H1 (cell line): Measurements from ENCODE around the gene DTWD1. TPM values are rescaled to one million over a fixed set of nuclear protein-coding genes. Genes with fewer than 3 reads are reported as not detected.
A peak's percentile ranks its signal among the peaks of the same experiment; 100 is the strongest.

Source experiments
- CTCF ChIA-PET: fragments of 300-600 bp; sonication (Branson Sonifier 250); formaldehyde crosslinking; loops from one replicate; lab custom pipeline; 2021; ENCODE audit not compliant: partially characterized antibody; lab: Charles Lee
- POLR2A ChIA-PET: fragments of 300-600 bp; sonication (Branson Sonifier 250); formaldehyde crosslinking; loops from one replicate; lab custom pipeline; 2021; ENCODE audit warnings: inconsistent platforms; ENCODE audit not compliant: partially characterized antibody; lab: Charles Lee
- DNase-seq, 2 experiments: peaks; one replicate each; pipeline versions ENCODE4 v3.0.0 to v3.0.0-alpha.2; 2010 to 2022; ENCODE audit warnings: low spot score in 2 of 2, low read depth in 1 of 2, mixed read lengths in 1 of 2
- FAIRE-seq: peaks from 2 replicates; lab custom pipeline; 2011; peaks lifted over from hg19 to GRCh38; lab: Jason Lieb, UNC
- H2AFZ ChIP-seq: 2 replicates; pipeline ENCODE4 v1.8.1; 2012; ENCODE audit warnings: low read length, inconsistent platforms
- H2AK5ac ChIP-seq: 2 replicates; pipeline ENCODE4 v1.6.1; 2013; ENCODE audit warnings: low read depth, low read length
- H2BK120ac ChIP-seq: replicated peaks from 2 replicates; pipeline ENCODE3; 2013; ENCODE audit warnings: low read depth, low read length, inconsistent platforms
- H2BK12ac ChIP-seq: 2 replicates; pipeline ENCODE4 v1.6.1; 2013; ENCODE audit warnings: low read depth, low read length
- H2BK15ac ChIP-seq: 2 replicates; pipeline ENCODE4 v1.6.1; 2013; ENCODE audit warnings: low read length
- H2BK20ac ChIP-seq: 2 replicates; pipeline ENCODE4 v1.6.1; 2013; ENCODE audit warnings: low read length
- H2BK5ac ChIP-seq: 2 replicates; pipeline ENCODE4 v1.6.1; 2013; ENCODE audit warnings: low read depth, low read length
- H3K14ac ChIP-seq: 2 replicates; pipeline ENCODE4 v1.6.1; 2013; ENCODE audit warnings: inconsistent platforms; ENCODE audit not compliant: insufficient read length
- H3K18ac ChIP-seq: 2 replicates; pipeline ENCODE4 v1.6.1; 2013; ENCODE audit warnings: low read length; ENCODE audit errors: extremely low read depth
- H3K23ac ChIP-seq: 2 replicates; pipeline ENCODE4 v1.6.1; 2013; ENCODE audit warnings: inconsistent platforms; ENCODE audit not compliant: insufficient read length
- H3K23me2 ChIP-seq: 2 replicates; pipeline ENCODE4 v1.6.1; 2013; ENCODE audit warnings: low read depth, low read length
- H3K27ac ChIP-seq: 2 replicates; pipeline ENCODE4 v1.6.1; 2011; ENCODE audit warnings: low read depth, low read length, inconsistent platforms
- H3K27me3 ChIP-seq, 4 experiments: replicated peaks in 1 of 4; 1 replicate in 1 of 4; 2 replicates in 3 of 4; pipeline versions ENCODE4 v1.6.1 to v1.8.1; 2011 to 2013; ENCODE audit warnings: low read length in 3 of 4, mild to moderate bottlenecking in 3 of 4, inconsistent platforms in 2 of 4, mixed read lengths in 2 of 4, moderate library complexity in 1 of 4; ENCODE audit not compliant: control insufficient read depth in 3 of 4, insufficient read depth in 3 of 4; ENCODE audit errors: extremely low read depth in 1 of 4
- H3K36me3 ChIP-seq, 4 experiments: 2 replicates each; pipeline versions ENCODE4 v1.6.1 to v1.8.1; 2011 to 2013; ENCODE audit warnings: mild to moderate bottlenecking in 4 of 4, low read length in 3 of 4, moderate library complexity in 2 of 4, control low read depth in 1 of 4, inconsistent platforms in 1 of 4; ENCODE audit not compliant: insufficient read depth in 4 of 4, control insufficient read depth in 2 of 4
- H3K4ac ChIP-seq: replicated peaks from 2 replicates; pipeline ENCODE3; 2013; ENCODE audit warnings: low read length, low read depth, mixed read lengths, inconsistent platforms; ENCODE audit not compliant: insufficient read length
- H3K4me1 ChIP-seq, 4 experiments: replicated peaks in 1 of 4; 1 replicate in 1 of 4; 2 replicates in 3 of 4; pipeline versions ENCODE4 v1.6.1 to v1.8.1; 2011 to 2013; ENCODE audit warnings: low read length in 3 of 4, inconsistent platforms in 2 of 4, mixed read lengths in 1 of 4; ENCODE audit not compliant: insufficient read depth in 4 of 4, control insufficient read depth in 3 of 4
- H3K4me2 ChIP-seq, 2 experiments: 2 replicates each; pipeline versions ENCODE4 v1.6.1 to v1.8.1; 2011 to 2013; ENCODE audit warnings: low read depth in 2 of 2, low read length in 2 of 2, control low read depth in 1 of 2, inconsistent platforms in 1 of 2, mild to moderate bottlenecking in 1 of 2; ENCODE audit not compliant: insufficient read depth in 1 of 2
- H3K4me3 ChIP-seq, 4 experiments: fragments of 200-600, 300-600 bp in 1 of 4; sonication (generic), shearing (Covaris generic), sonication (Bioruptor Twin) in 1 of 4; 2 replicates each; pipeline versions ENCODE4 v1.5.1 to v1.8.1; 2011 to 2016; ENCODE audit warnings: low read length in 4 of 4, low read depth in 3 of 4, control low read depth in 2 of 4, inconsistent platforms in 2 of 4, mild to moderate bottlenecking in 2 of 4, mixed read lengths in 1 of 4, moderate library complexity in 1 of 4; ENCODE audit not compliant: insufficient read depth in 2 of 4; ENCODE audit errors: extremely low read depth in 1 of 4
- H3K56ac ChIP-seq: replicated peaks from 2 replicates; pipeline ENCODE3; 2013; ENCODE audit warnings: low read depth, mild to moderate bottlenecking, mixed read lengths, low read length, inconsistent platforms; ENCODE audit not compliant: insufficient read length
- H3K79me1 ChIP-seq: 2 replicates; pipeline ENCODE4 v1.6.1; 2013; ENCODE audit warnings: low read depth, low read length, control low read depth
- H3K79me2 ChIP-seq, 2 experiments: 2 replicates each; pipeline versions ENCODE4 v1.6.1 to v1.8.1; 2012 to 2013; ENCODE audit warnings: low read length in 2 of 2, mild to moderate bottlenecking in 2 of 2, inconsistent platforms in 1 of 2; ENCODE audit not compliant: insufficient read depth in 2 of 2, control insufficient read depth in 1 of 2
- H3K9ac ChIP-seq, 4 experiments: replicated peaks in 1 of 4; 1 replicate in 1 of 4; 2 replicates in 3 of 4; pipeline versions ENCODE4 v1.6.1 to v1.8.1; 2011 to 2013; ENCODE audit warnings: low read depth in 3 of 4, low read length in 3 of 4, control low read depth in 2 of 4, mild to moderate bottlenecking in 2 of 4, moderate library complexity in 2 of 4, inconsistent platforms in 1 of 4; ENCODE audit errors: extremely low read depth in 1 of 4
- H3K9me3 ChIP-seq, 2 experiments: 2 replicates each; pipeline versions ENCODE4 v1.6.1 to v1.8.1; 2012 to 2013; ENCODE audit warnings: mild to moderate bottlenecking in 2 of 2, moderate library complexity in 2 of 2, control low read depth in 1 of 2, inconsistent platforms in 1 of 2, low read depth in 1 of 2, low read length in 1 of 2, mixed read lengths in 1 of 2; ENCODE audit not compliant: insufficient read depth in 2 of 2
- H4K20me1 ChIP-seq, 2 experiments: replicated peaks in 1 of 2; 2 replicates each; pipeline versions ENCODE3 to v1.8.1; 2011 to 2013; ENCODE audit warnings: inconsistent platforms in 2 of 2, low read length in 2 of 2, mild to moderate bottlenecking in 1 of 2; ENCODE audit not compliant: insufficient read depth in 2 of 2, control insufficient read depth in 1 of 2
- H4K5ac ChIP-seq: 2 replicates; pipeline ENCODE4 v1.6.1; 2013; ENCODE audit warnings: low read length, low read depth, mixed read lengths, inconsistent platforms; ENCODE audit not compliant: insufficient read length
- H4K8ac ChIP-seq: 2 replicates; pipeline ENCODE4 v1.8.0; 2013; ENCODE audit warnings: mild to moderate bottlenecking, moderate library complexity, low read length, inconsistent platforms; ENCODE audit not compliant: insufficient read depth; ENCODE audit errors: extremely low read depth
- H4K91ac ChIP-seq: replicated peaks from 2 replicates; pipeline ENCODE3; 2013; ENCODE audit warnings: low read length, mixed read lengths, inconsistent platforms; ENCODE audit not compliant: insufficient read length
- HDAC2 ChIP-seq, 2 experiments: fragments of 300-600 bp in 1 of 2; sonication (generic) in 1 of 2; IDR thresholded peaks; 2 replicates each; pipeline ENCODE4 v1.6.1; 2011 to 2012; ENCODE audit warnings: low read depth in 2 of 2, low read length in 2 of 2, mild to moderate bottlenecking in 2 of 2, moderate library complexity in 2 of 2, borderline replicate concordance in 1 of 2, inconsistent platforms in 1 of 2
- PHF8 ChIP-seq: fragments of 200-600 bp; sonication (generic); conservative IDR thresholded peaks from 2 replicates; pipeline ENCODE4 v1.7.1; 2012; ENCODE audit warnings: low read depth, mild to moderate bottlenecking, inconsistent platforms, low read length, moderate library complexity
- TAF7 ChIP-seq: optimal IDR thresholded peaks from 2 replicates; pipeline ENCODE3; 2011; ENCODE audit warnings: low read depth, mild to moderate bottlenecking, inconsistent platforms, low read length, moderate library complexity, borderline replicate concordance
- TBP ChIP-seq: IDR thresholded peaks from 2 replicates; pipeline ENCODE4 v1.6.1; 2011; ENCODE audit warnings: low read depth, low read length, improper control_type of control experiment
- YY1 ChIP-seq: IDR thresholded peaks from 2 replicates; pipeline ENCODE4 v1.6.1; 2011; ENCODE audit warnings: low read depth, mild to moderate bottlenecking, low read length
- polyA plus RNA-seq, 7 experiments: library from polyadenylated mRNA; depleted of rRNA in 3 of 7; stranded (reverse) in 5 of 7; unstranded in 2 of 7; fragments of >200 nt in 5 of 7; fragments of 200-250 nt in 2 of 7; gene quantifications; 1 replicate in 5 of 7; 2 replicates in 1 of 7; 4 replicates in 1 of 7; pipeline versions ENCODE4 v1.2.1 to v1.2.3, GENCODE V29; 2011 to 2013; ENCODE audit warnings: missing spikeins in 2 of 7, mixed read lengths in 2 of 7
- total RNA-seq: library from RNA; stranded (reverse); fragmentation: NEBNext Ultra II Directional; extraction: Animal tissue kit (Norgen Biotek cat#: 25700); gene quantifications from 2 replicates; pipeline ENCODE4 v1.2.1, GENCODE V29; 2021

The DTWD1 gene
- total and polyA plus RNA-seq, 2 of the 8 experiments (the other 6 are each of a cell fraction or from before 2014, with no cell fraction given) = 10.4 to 32.4 TPM

DNA sequence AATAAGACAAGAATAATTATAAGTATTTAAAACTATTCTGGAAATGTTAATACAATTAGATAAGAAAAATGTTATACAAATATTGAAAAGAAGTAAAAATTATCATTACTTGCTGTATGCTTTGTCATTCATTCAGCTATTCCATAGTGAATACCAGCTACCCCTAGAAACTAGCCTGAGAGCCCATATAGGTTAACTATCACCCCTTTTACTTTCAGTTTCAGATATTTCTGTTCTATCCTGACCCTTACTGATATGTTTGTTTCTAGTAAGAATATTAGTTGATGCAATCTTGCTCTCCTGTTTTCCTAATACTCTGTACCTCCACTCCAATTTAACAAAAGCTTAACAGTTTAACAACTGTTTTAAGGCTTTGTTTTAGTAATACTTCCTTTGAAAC lies 31.8 kb upstream of the DTWD1 start:
- CTCF ChIA-PET = no interaction called here
- POLR2A ChIA-PET = no interaction called here
- Histone ChIP-seq H2BK5ac (no peak overlapping the region), H2BK15ac (no peak overlapping the region), H3K79me1 (no peaks in the 10 kb centered on the region), H4K8ac (no peak overlapping the region), H3K27ac (no peak overlapping the region), H3K23ac (no peak overlapping the region), H3K27me3 (no peaks in the 10 kb centered on the region), H3K9ac (peak overlapping the region in 1 of 4 experiments; percentile 8; a peak in 1 of 7 replicates), H3K9me3 (peaks cover 0 to 3% of the 10 kb centered on the region in 2 experiments; a peak in 1 of 4 replicates), H3K4ac (no peak overlapping the region), H3K23me2 (no peaks in the 10 kb centered on the region), H2BK12ac (no peak overlapping the region), H4K5ac (no peak overlapping the region), H3K4me3 (no peak overlapping the region), H3K18ac (no peak overlapping the region), H3K79me2 (no peaks in the 10 kb centered on the region), H4K91ac (no peak overlapping the region), H2AK5ac (no peak overlapping the region), H3K14ac (no peak overlapping the region), H3K56ac (no peak overlapping the region), H2BK20ac (no peak overlapping the region), H3K4me1 (no peaks in the 10 kb centered on the region), H2BK120ac (no peak overlapping the region), H2AFZ (no peak overlapping the region), H4K20me1 (no peaks in the 10 kb centered on the region), H3K4me2 (no peak overlapping the region), H3K36me3 (no peaks in the 10 kb centered on the region)
- DNase-seq = no peak
- TF ChIP-seq TBP (no peak), TAF7 (no peak), PHF8 (no peak), YY1 (no peak), HDAC2 (IDR thresholded peaks at IDR 0.05; ENCODE audit: borderline replicate concordance in 1 of 2, low read depth in 2 of 2, low read length in 2 of 2) (no peak)
- no peak for FAIRE-seq
